ENCODE measurements around the gene AUTS2. TPM values are rescaled to one million over a fixed set of nuclear protein-coding genes. Genes with fewer than 3 reads are reported as not detected.

AUTS2 gene
- total RNA-seq, 5 donors from 2014 or later (not counting 1 experiment from before 2014, with no cell fraction given), result 10.6 to 66.2 (median 37.6) TPM

DNA sequence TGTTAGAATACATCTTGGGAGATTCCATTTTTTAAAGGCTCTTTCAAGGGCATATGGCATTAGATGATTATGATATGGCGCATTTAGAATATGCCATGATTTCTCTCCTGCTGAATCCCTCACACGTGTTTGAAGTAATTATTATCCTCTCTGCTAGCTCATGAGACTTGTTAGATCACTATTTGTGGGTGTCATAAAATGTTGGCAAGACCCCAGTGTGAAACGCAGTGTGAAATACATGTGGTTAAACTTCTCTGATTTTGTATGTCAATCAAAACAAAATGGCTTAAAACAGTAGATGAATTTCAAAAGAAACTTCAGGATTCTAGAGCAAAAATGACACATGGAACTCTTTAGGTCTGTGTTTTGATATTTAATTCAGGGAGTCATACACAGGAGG lies 560.8 kb downstream of the AUTS2 start:
- POLR2A ChIA-PET, result no interaction called here
- ATAC-seq (replicated peaks in 1 of 4), result no peak
- Histone ChIP-seq H3K4me1 (ENCODE audit: control insufficient read depth in 1 of 2, extremely low read depth in 1 of 2, insufficient read depth in 2 of 2, low read length in 2 of 2) (no peaks in the 10 kb centered on the region), H3K36me3 (ENCODE audit: control insufficient read depth in 2 of 2, extremely low read depth in 1 of 2, insufficient read depth in 1 of 2, low read length in 1 of 2) (no peaks in the 10 kb centered on the region), H3K4me3 (ENCODE audit: control insufficient read depth in 1 of 2, extremely low read depth in 1 of 2, low read length in 1 of 2) (no peak overlapping the region), H3K9me3 (no peaks in the 10 kb centered on the region), H3K27ac (ENCODE audit: low read length) (no peak overlapping the region), H3K27me3 (replicated peaks in 1 of 2; ENCODE audit: control insufficient read depth in 2 of 2, extremely low read depth in 1 of 2, insufficient read depth in 2 of 2, low read length in 1 of 2) (no peaks in the 10 kb centered on the region)
- no peaks in the 10 kb centered on the region for H3K36me3 Mint-ChIP-seq
- H3K9me3 Mint-ChIP-seq, result peaks cover 0 to 4% (median 3%) of the 10 kb centered on the region in 3 donors
- WGBS (ENCODE audit: insufficient coverage), result no CpG with 5 or more reads among the region's 3 CpGs
- no peak overlapping the region for H3K27ac Mint-ChIP-seq
- H3K4me1 Mint-ChIP-seq, result no peaks in the 10 kb centered on the region
- CTCF ChIA-PET, result no interaction called here
- H3K4me3 Mint-ChIP-seq, result no peak overlapping the region
- no peak for DNase-seq
- no peaks in the 10 kb centered on the region for H3K27me3 Mint-ChIP-seq

GRCh38 chr7:70165477-70166170 lies 567.3 kb downstream of the AUTS2 start:
- peaks cover 0 to 2% of the 10 kb centered on the region in 2 experiments for H3K4me1 ChIP-seq (ENCODE audit: control insufficient read depth in 1 of 2, extremely low read depth in 1 of 2, insufficient read depth in 2 of 2, low read length in 2 of 2)
- DNase-seq, result no peak
- POLR2A ChIA-PET, result no interaction called here
- CTCF ChIA-PET, result no interaction called here
- no peaks in the 10 kb centered on the region for H3K27me3 Mint-ChIP-seq
- H3K27me3 ChIP-seq (replicated peaks in 1 of 2; ENCODE audit: control insufficient read depth in 2 of 2, extremely low read depth in 1 of 2, insufficient read depth in 2 of 2, low read length in 1 of 2), result no peaks in the 10 kb centered on the region
- H3K4me3 Mint-ChIP-seq, result no peak overlapping the region
- H3K27ac ChIP-seq (ENCODE audit: low read length), result no peak overlapping the region
- no peak for ATAC-seq (replicated peaks in 1 of 4)
- H3K9me3 Mint-ChIP-seq, result peaks cover 0 to 17% (median 7%) of the 10 kb centered on the region in 3 donors
- no peak overlapping the region for H3K4me3 ChIP-seq (ENCODE audit: control insufficient read depth in 1 of 2, extremely low read depth in 1 of 2, low read length in 1 of 2)
- peaks cover 0 to 2% (median 0%) of the 10 kb centered on the region in 3 donors for H3K4me1 Mint-ChIP-seq
- no peaks in the 10 kb centered on the region for H3K36me3 Mint-ChIP-seq
- WGBS (ENCODE audit: insufficient coverage), result 80% methylated on average over 1 of the region's 7 CpGs
- H3K27ac Mint-ChIP-seq, result no peak overlapping the region
- no peaks in the 10 kb centered on the region for H3K36me3 ChIP-seq (ENCODE audit: control insufficient read depth in 2 of 2, extremely low read depth in 1 of 2, insufficient read depth in 1 of 2, low read length in 1 of 2)
- no peaks in the 10 kb centered on the region for H3K9me3 ChIP-seq

DNA sequence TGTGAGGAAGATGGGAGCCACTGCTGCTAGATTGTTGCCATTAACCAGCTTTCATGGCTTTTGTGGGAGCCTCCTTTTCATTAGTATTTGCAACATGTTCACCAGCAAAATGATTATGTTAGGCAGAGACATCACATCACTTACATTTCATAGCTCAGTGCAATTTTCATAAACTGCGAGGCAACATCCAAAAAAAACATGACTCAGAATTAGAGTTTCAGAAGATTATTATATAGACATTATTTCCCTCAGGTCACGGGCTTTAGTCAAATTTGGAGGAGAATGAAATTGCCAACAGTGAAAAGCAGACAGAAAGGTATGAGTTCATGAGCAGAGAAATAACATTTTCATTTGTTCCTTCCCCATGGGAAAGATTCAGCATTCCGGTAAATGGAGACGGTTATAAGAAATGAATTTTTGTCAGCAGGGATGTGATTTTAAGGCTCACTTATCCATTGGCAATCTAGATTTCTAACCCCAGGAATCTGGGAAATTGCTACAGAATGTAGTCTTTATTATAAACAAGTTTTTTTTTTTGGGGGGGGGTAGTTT lies 573.2 kb downstream of the AUTS2 start:
- Histone ChIP-seq H3K27ac (ENCODE audit: low read length) (no peak overlapping the region), H3K4me3 (ENCODE audit: control insufficient read depth in 1 of 2, extremely low read depth in 1 of 2, low read length in 1 of 2) (no peak overlapping the region), H3K9me3 (no peaks in the 10 kb centered on the region), H3K36me3 (ENCODE audit: control insufficient read depth in 2 of 2, extremely low read depth in 1 of 2, insufficient read depth in 1 of 2, low read length in 1 of 2) (no peaks in the 10 kb centered on the region), H3K4me1 (ENCODE audit: control insufficient read depth in 1 of 2, extremely low read depth in 1 of 2, insufficient read depth in 2 of 2, low read length in 2 of 2) (no peaks in the 10 kb centered on the region), H3K27me3 (replicated peaks in 1 of 2; ENCODE audit: control insufficient read depth in 2 of 2, extremely low read depth in 1 of 2, insufficient read depth in 2 of 2, low read length in 1 of 2) (no peaks in the 10 kb centered on the region)
- Mint-ChIP-seq H3K4me3 (no peak overlapping the region), H3K27ac (no peak overlapping the region), H3K27me3 (peaks cover 0 to 4% of the 10 kb centered on the region in 2 donors), H3K4me1 (no peaks in the 10 kb centered on the region), H3K9me3 (peaks cover 0 to 13% (median 7%) of the 10 kb centered on the region in 3 donors), H3K36me3 (no peaks in the 10 kb centered on the region)
- no CpG with 5 or more reads among the region's 4 CpGs for WGBS (ENCODE audit: insufficient coverage)
- ChIA-PET POLR2A (no interaction called here), CTCF (no interaction called here)
- ATAC-seq (replicated peaks in 1 of 4) (no peak), DNase-seq (no peak)

- Mint-ChIP-seq H3K4me1 (peaks cover 11 to 18% (median 12%) of the 10 kb centered on the region in 3 donors), H3K4me3 (no peak overlapping the region), H3K27me3 (peaks cover 2 to 4% of the 10 kb centered on the region in 2 donors), H3K36me3 (no peaks in the 10 kb centered on the region), H3K9me3 (peaks cover 0 to 7% (median 0%) of the 10 kb centered on the region in 3 donors), H3K27ac (no peak overlapping the region)
- POLR2A ChIA-PET, result no interaction called here
- CTCF ChIA-PET, result interaction anchor here in 1 of 2 donors (0.5 kb wide), 1 partner anchor 526 kb away, joined by 4 read pairs; no protein-coding TSS in a partner anchor
- H3K27ac ChIP-seq (ENCODE audit: low read length), result no peak overlapping the region
- peaks cover 4 to 8% of the 10 kb centered on the region in 2 experiments for H3K4me1 ChIP-seq (ENCODE audit: control insufficient read depth in 1 of 2, extremely low read depth in 1 of 2, insufficient read depth in 2 of 2, low read length in 2 of 2)
- no peaks in the 10 kb centered on the region for H3K27me3 ChIP-seq (replicated peaks in 1 of 2; ENCODE audit: control insufficient read depth in 2 of 2, extremely low read depth in 1 of 2, insufficient read depth in 2 of 2, low read length in 1 of 2)
- ATAC-seq (replicated peaks in 1 of 4) (no peak), DNase-seq (no peak)
- H3K36me3 ChIP-seq (ENCODE audit: control insufficient read depth in 2 of 2, extremely low read depth in 1 of 2, insufficient read depth in 1 of 2, low read length in 1 of 2), result no peaks in the 10 kb centered on the region
- no peaks in the 10 kb centered on the region for H3K9me3 ChIP-seq
- WGBS (ENCODE audit: insufficient coverage), result no CpG with 5 or more reads among the region's 3 CpGs
- no peak overlapping the region for H3K4me3 ChIP-seq (ENCODE audit: control insufficient read depth in 1 of 2, extremely low read depth in 1 of 2, low read length in 1 of 2)
Measured at GRCh38 chr7:70177166-70177565, 578.9 kb downstream of the AUTS2 start.

DNA sequence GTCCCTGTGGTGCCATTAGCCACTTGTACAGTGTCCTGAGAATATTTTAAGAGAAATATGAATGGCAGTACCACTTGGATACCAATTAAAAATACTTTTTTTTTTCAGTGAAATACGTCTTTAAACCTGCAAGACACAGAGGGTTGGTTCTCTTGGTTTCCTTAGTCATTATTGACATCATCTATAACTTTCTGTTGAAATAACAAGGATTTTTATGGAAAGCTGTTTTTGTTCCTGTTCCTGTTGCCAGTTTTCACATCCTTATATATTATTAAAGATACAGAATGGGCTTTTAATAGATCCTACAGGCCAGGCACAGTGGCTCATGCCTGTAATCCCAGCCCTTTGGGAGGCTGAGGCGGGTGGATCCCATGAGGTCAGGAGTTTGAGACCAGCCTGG lies 579.9 kb downstream of the AUTS2 start:
- no CpG with 5 or more reads among the region's 2 CpGs for WGBS (ENCODE audit: insufficient coverage)
- Mint-ChIP-seq H3K27ac (no peak overlapping the region), H3K4me3 (no peak overlapping the region), H3K36me3 (no peaks in the 10 kb centered on the region), H3K27me3 (peaks cover 3 to 4% of the 10 kb centered on the region in 2 donors), H3K4me1 (peaks cover 11 to 18% (median 12%) of the 10 kb centered on the region in 3 donors), H3K9me3 (peaks cover 0 to 8% (median 0%) of the 10 kb centered on the region in 3 donors)
- no peaks in the 10 kb centered on the region for H3K9me3 ChIP-seq
- no peak overlapping the region for H3K4me3 ChIP-seq (ENCODE audit: control insufficient read depth in 1 of 2, extremely low read depth in 1 of 2, low read length in 1 of 2)
- peaks cover 4 to 12% of the 10 kb centered on the region in 2 experiments for H3K4me1 ChIP-seq (ENCODE audit: control insufficient read depth in 1 of 2, extremely low read depth in 1 of 2, insufficient read depth in 2 of 2, low read length in 2 of 2)
- DNase-seq (no peak), ATAC-seq (replicated peaks in 1 of 4) (no peak)
- H3K27me3 ChIP-seq (replicated peaks in 1 of 2; ENCODE audit: control insufficient read depth in 2 of 2, extremely low read depth in 1 of 2, insufficient read depth in 2 of 2, low read length in 1 of 2), result no peaks in the 10 kb centered on the region
- ChIA-PET POLR2A (no interaction called here), CTCF (no interaction called here)
- no peaks in the 10 kb centered on the region for H3K36me3 ChIP-seq (ENCODE audit: control insufficient read depth in 2 of 2, extremely low read depth in 1 of 2, insufficient read depth in 1 of 2, low read length in 1 of 2)
- no peak overlapping the region for H3K27ac ChIP-seq (ENCODE audit: low read length)

DNA sequence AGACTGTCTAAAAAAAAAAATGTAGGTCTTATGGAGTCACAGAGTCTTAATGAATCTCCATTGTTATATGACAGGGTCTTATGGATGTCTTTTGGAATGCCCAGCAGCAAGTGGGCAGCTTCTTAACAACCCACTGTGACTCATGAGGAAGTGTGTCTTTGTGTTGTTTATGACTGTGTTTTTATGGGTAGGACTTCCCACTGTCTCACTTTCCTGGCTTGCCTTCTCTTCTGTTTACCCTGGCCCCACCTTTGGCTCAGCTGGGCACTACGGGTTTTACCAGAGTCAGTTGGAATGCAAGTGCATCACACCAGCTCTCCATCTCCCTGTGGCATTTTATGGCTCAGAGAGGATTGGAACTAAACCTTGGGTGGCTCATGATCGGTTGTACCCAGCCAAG lies 580.5 kb downstream of the AUTS2 start:
- H3K27ac Mint-ChIP-seq, result no peak overlapping the region
- H3K27me3 ChIP-seq (replicated peaks in 1 of 2; ENCODE audit: control insufficient read depth in 2 of 2, extremely low read depth in 1 of 2, insufficient read depth in 2 of 2, low read length in 1 of 2), result no peaks in the 10 kb centered on the region
- WGBS (ENCODE audit: insufficient coverage), result no CpG with 5 or more reads among the region's 2 CpGs
- H3K4me3 ChIP-seq (ENCODE audit: control insufficient read depth in 1 of 2, extremely low read depth in 1 of 2, low read length in 1 of 2), result no peak overlapping the region
- DNase-seq, result no peak
- CTCF ChIA-PET, result no interaction called here
- peaks cover 0 to 5% (median 0%) of the 10 kb centered on the region in 3 donors for H3K9me3 Mint-ChIP-seq
- H3K27ac ChIP-seq (ENCODE audit: low read length), result no peak overlapping the region
- no peak for ATAC-seq (replicated peaks in 1 of 4)
- no peak overlapping the region for H3K4me3 Mint-ChIP-seq
- no peaks in the 10 kb centered on the region for H3K36me3 ChIP-seq (ENCODE audit: control insufficient read depth in 2 of 2, extremely low read depth in 1 of 2, insufficient read depth in 1 of 2, low read length in 1 of 2)
- POLR2A ChIA-PET, result no interaction called here
- peaks cover 3 to 4% of the 10 kb centered on the region in 2 donors for H3K27me3 Mint-ChIP-seq
- no peaks in the 10 kb centered on the region for H3K9me3 ChIP-seq
- no peaks in the 10 kb centered on the region for H3K36me3 Mint-ChIP-seq
- peaks cover 11 to 18% (median 12%) of the 10 kb centered on the region in 3 donors for H3K4me1 Mint-ChIP-seq
- peaks cover 4 to 12% of the 10 kb centered on the region in 2 experiments for H3K4me1 ChIP-seq (ENCODE audit: control insufficient read depth in 1 of 2, extremely low read depth in 1 of 2, insufficient read depth in 2 of 2, low read length in 2 of 2)

Data from T-cell (primary cell).